WTC11 (cell line): ENCODE data around the gene ARID3B. TPM values are rescaled to one million over a fixed set of nuclear protein-coding genes. Genes with fewer than 3 reads are reported as not detected.

Experiments
- ATAC-seq: fragments of 200-7000 bp; cut with Tn5 transposase; 2 replicates; pipeline ENCODE4 v1.10.0; 2021; ENCODE audit warnings: mild to moderate bottlenecking, moderate library complexity
- CTCF ChIA-PET: fragments of 300-600 bp; sonication (Branson Sonifier 250); formaldehyde crosslinking; loops from one replicate; lab custom pipeline; 2021; ENCODE audit warnings: antibody characterized with exemption; lab: Charles Lee
- POLR2A ChIA-PET: fragments of 350-600 bp; sonication (Branson Sonifier 250); formaldehyde crosslinking; loops from one replicate; lab custom pipeline; 2021; ENCODE audit warnings: antibody characterized with exemption; lab: Charles Lee
- DNase-seq: peaks from one replicate; pipeline ENCODE4 v3.0.0; 2021; ENCODE audit warnings: low spot score
- H3K27ac Mint-ChIP-seq: 2 replicates; pipeline ENCODE4 v1.8.0; 2021; ENCODE audit warnings: mixed read lengths
- H3K27me3 Mint-ChIP-seq: 2 replicates; pipeline ENCODE4 v1.8.0; 2021; ENCODE audit warnings: low read depth, mild to moderate bottlenecking, moderate library complexity, mixed read lengths
- H3K36me3 Mint-ChIP-seq: 2 replicates; pipeline ENCODE4 v1.8.0; 2021; ENCODE audit warnings: mixed read lengths
- H3K4me1 Mint-ChIP-seq: 2 replicates; pipeline ENCODE4 v1.8.0; 2022; ENCODE audit warnings: mixed read lengths
- H3K4me3 Mint-ChIP-seq: 2 replicates; pipeline ENCODE4 v1.8.0; 2021; ENCODE audit warnings: mild to moderate bottlenecking, moderate library complexity, mixed read lengths
- H3K9me3 Mint-ChIP-seq: 2 replicates; pipeline ENCODE4 v1.8.0; 2021; ENCODE audit warnings: mixed read lengths
- ATF1 ChIP-seq: sonication (generic); formaldehyde crosslinking; IDR thresholded peaks from 2 replicates; pipeline ENCODE4 v1.8.1; 2023; ENCODE audit warnings: mild to moderate bottlenecking, moderate library complexity, missing genetic modification reagents
- CBFB ChIP-seq: sonication (generic); formaldehyde crosslinking; IDR thresholded peaks from 2 replicates; pipeline ENCODE4 v1.8.1; 2022; ENCODE audit warnings: mild to moderate bottlenecking, low read depth, missing genetic modification reagents
- GABPB1 ChIP-seq: sonication (generic); formaldehyde crosslinking; IDR thresholded peaks from 2 replicates; pipeline ENCODE4 v1.8.1; 2023; ENCODE audit warnings: mild to moderate bottlenecking, missing genetic modification reagents
- GTF2I ChIP-seq: fragments of 250-450 bp; sonication (Bioruptor Pico); conservative IDR thresholded peaks from 2 replicates; pipeline ENCODE4 v1.4.0; 2021; ENCODE audit warnings: mild to moderate bottlenecking
- JAZF1 ChIP-seq: fragments of 250-450 bp; sonication (Bioruptor Pico); IDR thresholded peaks from 2 replicates; pipeline ENCODE4 v1.9.0; 2021; ENCODE audit warnings: moderate library complexity, mild to moderate bottlenecking, inconsistent platforms
- KAT7 ChIP-seq: sonication (generic); formaldehyde crosslinking; IDR thresholded peaks from 2 replicates; pipeline ENCODE4 v1.8.1; 2023; ENCODE audit warnings: missing genetic modification reagents, mild to moderate bottlenecking, borderline replicate concordance
- NFYB ChIP-seq: sonication (generic); formaldehyde crosslinking; conservative IDR thresholded peaks from 2 replicates; pipeline ENCODE4 v1.8.0; 2022; ENCODE audit warnings: low read depth, missing genetic modification reagents
- NR2C2 ChIP-seq: sonication (generic); formaldehyde crosslinking; IDR thresholded peaks from 2 replicates; pipeline ENCODE4 v1.8.0; 2022; ENCODE audit warnings: mild to moderate bottlenecking, missing genetic modification reagents
- OVOL2 ChIP-seq: fragments of 250-450 bp; sonication (Bioruptor Pico); IDR thresholded peaks from 2 replicates; pipeline ENCODE4 v1.9.0; 2021; ENCODE audit warnings: mild to moderate bottlenecking, borderline replicate concordance
- PRRX2 ChIP-seq: fragments of 250-450 bp; sonication (Bioruptor Pico); IDR thresholded peaks from 2 replicates; pipeline ENCODE4 v1.8.0; 2021; ENCODE audit warnings: mild to moderate bottlenecking
- SOX15 ChIP-seq: fragments of 250-450 bp; sonication (Bioruptor Pico); IDR thresholded peaks from 2 replicates; pipeline ENCODE4 v1.9.0; 2021; ENCODE audit warnings: mild to moderate bottlenecking
- TP53 ChIP-seq: sonication (generic); formaldehyde crosslinking; IDR thresholded peaks from 2 replicates; pipeline ENCODE4 v1.8.1; 2023; ENCODE audit warnings: mild to moderate bottlenecking, missing genetic modification reagents
- ZBTB21 ChIP-seq: sonication (generic); formaldehyde crosslinking; IDR thresholded peaks from 2 replicates; pipeline ENCODE4 v1.8.1; 2023; ENCODE audit warnings: mild to moderate bottlenecking, missing genetic modification reagents, borderline replicate concordance
- ZNF121 ChIP-seq: sonication (generic); formaldehyde crosslinking; IDR thresholded peaks from 2 replicates; pipeline ENCODE4 v1.8.0; 2023; ENCODE audit warnings: missing genetic modification reagents
- total RNA-seq: library from RNA; stranded (reverse); gene quantifications from 3 replicates; pipeline ENCODE4 v1.2.3, GENCODE V29; 2021
- TF ChIP-seq, protein P1 (sequence below): fragments of 250-450 bp; sonication (Bioruptor Pico); IDR thresholded peaks from 2 replicates; pipeline ENCODE4 v1.9.0; 2021; ENCODE audit warnings: mild to moderate bottlenecking, borderline replicate concordance
- TF ChIP-seq, protein P2 (sequence below): sonication (generic); formaldehyde crosslinking; IDR thresholded peaks from 2 replicates; pipeline ENCODE4 v1.8.0; 2022; ENCODE audit warnings: missing genetic modification reagents
- TF ChIP-seq, protein P3 (sequence below): sonication (generic); formaldehyde crosslinking; conservative IDR thresholded peaks from 2 replicates; pipeline ENCODE4 v1.8.1; 2023; ENCODE audit warnings: mild to moderate bottlenecking, low read depth, missing genetic modification reagents, moderate library complexity
- TF ChIP-seq, protein P4 (sequence below): sonication (generic); formaldehyde crosslinking; IDR thresholded peaks from 2 replicates; pipeline ENCODE4 v1.8.1; 2023; ENCODE audit warnings: mild to moderate bottlenecking, missing genetic modification reagents, moderate library complexity
- TF ChIP-seq, protein P5 (sequence below): sonication (generic); formaldehyde crosslinking; IDR thresholded peaks from 2 replicates; pipeline ENCODE4 v1.8.1; 2022; ENCODE audit warnings: mild to moderate bottlenecking, missing genetic modification reagents, moderate library complexity, borderline replicate concordance

The ARID3B gene
- total RNA-seq, 1 experiment from 2014 or later, result 133 TPM

DNA sequence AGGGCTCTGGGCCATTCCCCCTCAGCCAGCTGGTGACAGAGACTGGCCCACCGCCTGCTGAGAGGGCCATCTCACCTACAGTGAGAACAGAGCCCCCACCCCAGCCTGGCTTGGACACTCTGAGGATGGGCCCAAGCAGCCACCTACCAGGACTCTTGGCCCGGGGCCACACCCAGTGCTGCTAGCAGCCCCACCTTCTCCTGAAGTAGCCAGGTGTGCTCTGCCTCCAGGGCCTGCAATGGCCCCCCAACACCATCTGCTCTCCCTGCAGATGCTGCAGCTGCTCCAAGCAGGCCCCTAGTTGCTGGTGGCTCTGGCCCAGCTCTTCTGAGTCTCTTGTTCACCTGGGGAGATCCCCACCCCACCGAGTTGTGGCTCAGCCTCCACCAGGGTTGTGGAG lies 67.8 kb downstream of the ARID3B start (continued):
- TF ChIP-seq, protein P1, sequence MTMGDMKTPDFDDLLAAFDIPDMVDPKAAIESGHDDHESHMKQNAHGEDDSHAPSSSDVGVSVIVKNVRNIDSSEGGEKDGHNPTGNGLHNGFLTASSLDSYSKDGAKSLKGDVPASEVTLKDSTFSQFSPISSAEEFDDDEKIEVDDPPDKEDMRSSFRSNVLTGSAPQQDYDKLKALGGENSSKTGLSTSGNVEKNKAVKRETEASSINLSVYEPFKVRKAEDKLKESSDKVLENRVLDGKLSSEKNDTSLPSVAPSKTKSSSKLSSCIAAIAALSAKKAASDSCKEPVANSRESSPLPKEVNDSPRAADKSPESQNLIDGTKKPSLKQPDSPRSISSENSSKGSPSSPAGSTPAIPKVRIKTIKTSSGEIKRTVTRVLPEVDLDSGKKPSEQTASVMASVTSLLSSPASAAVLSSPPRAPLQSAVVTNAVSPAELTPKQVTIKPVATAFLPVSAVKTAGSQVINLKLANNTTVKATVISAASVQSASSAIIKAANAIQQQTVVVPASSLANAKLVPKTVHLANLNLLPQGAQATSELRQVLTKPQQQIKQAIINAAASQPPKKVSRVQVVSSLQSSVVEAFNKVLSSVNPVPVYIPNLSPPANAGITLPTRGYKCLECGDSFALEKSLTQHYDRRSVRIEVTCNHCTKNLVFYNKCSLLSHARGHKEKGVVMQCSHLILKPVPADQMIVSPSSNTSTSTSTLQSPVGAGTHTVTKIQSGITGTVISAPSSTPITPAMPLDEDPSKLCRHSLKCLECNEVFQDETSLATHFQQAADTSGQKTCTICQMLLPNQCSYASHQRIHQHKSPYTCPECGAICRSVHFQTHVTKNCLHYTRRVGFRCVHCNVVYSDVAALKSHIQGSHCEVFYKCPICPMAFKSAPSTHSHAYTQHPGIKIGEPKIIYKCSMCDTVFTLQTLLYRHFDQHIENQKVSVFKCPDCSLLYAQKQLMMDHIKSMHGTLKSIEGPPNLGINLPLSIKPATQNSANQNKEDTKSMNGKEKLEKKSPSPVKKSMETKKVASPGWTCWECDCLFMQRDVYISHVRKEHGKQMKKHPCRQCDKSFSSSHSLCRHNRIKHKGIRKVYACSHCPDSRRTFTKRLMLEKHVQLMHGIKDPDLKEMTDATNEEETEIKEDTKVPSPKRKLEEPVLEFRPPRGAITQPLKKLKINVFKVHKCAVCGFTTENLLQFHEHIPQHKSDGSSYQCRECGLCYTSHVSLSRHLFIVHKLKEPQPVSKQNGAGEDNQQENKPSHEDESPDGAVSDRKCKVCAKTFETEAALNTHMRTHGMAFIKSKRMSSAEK (CRISPR knock-in tag), result no peak
- TF ChIP-seq OVOL2 (CRISPR knock-in tag) (no peak), NFYB (CRISPR knock-in tag) (no peak), PRRX2 (no peak)
- TF ChIP-seq, protein P2, sequence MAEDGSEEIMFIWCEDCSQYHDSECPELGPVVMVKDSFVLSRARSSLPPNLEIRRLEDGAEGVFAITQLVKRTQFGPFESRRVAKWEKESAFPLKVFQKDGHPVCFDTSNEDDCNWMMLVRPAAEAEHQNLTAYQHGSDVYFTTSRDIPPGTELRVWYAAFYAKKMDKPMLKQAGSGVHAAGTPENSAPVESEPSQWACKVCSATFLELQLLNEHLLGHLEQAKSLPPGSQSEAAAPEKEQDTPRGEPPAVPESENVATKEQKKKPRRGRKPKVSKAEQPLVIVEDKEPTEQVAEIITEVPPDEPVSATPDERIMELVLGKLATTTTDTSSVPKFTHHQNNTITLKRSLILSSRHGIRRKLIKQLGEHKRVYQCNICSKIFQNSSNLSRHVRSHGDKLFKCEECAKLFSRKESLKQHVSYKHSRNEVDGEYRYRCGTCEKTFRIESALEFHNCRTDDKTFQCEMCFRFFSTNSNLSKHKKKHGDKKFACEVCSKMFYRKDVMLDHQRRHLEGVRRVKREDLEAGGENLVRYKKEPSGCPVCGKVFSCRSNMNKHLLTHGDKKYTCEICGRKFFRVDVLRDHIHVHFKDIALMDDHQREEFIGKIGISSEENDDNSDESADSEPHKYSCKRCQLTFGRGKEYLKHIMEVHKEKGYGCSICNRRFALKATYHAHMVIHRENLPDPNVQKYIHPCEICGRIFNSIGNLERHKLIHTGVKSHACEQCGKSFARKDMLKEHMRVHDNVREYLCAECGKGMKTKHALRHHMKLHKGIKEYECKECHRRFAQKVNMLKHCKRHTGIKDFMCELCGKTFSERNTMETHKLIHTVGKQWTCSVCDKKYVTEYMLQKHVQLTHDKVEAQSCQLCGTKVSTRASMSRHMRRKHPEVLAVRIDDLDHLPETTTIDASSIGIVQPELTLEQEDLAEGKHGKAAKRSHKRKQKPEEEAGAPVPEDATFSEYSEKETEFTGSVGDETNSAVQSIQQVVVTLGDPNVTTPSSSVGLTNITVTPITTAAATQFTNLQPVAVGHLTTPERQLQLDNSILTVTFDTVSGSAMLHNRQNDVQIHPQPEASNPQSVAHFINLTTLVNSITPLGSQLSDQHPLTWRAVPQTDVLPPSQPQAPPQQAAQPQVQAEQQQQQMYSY (CRISPR knock-in tag), result no peak
- TF ChIP-seq, all 79 proteins: peak for 0

DNA sequence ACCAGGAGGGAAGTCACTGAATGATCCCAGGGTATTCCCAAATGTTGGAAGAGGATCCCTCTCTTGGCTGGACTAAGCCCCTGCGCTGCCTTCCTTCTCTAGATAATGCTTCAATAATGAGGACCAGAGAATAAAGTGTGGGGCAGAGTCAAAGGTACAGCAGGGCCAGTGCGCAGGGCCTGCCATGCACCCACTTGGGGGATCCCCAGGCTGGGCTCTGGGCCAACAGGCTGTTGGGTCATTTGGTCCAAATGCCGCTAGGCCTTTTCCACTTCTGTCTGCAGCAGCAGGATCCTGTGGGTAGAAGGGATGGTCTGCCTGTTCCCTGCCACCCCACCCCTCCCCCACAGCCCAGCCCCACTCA lies 68.9 kb downstream of the ARID3B start:
- TF ChIP-seq NR2C2 (CRISPR knock-in tag) (no peak), GTF2I (CRISPR knock-in tag) (no peak), KAT7 (CRISPR knock-in tag) (no peak), ZBTB21 (CRISPR knock-in tag) (no peak), SOX15 (CRISPR knock-in tag) (no peak), CBFB (CRISPR knock-in tag) (no peak), ZNF121 (CRISPR knock-in tag) (no peak), TP53 (CRISPR knock-in tag) (no peak), ATF1 (no peak), JAZF1 (CRISPR knock-in tag) (no peak), GABPB1 (CRISPR knock-in tag) (no peak)
- TF ChIP-seq, protein P3, sequence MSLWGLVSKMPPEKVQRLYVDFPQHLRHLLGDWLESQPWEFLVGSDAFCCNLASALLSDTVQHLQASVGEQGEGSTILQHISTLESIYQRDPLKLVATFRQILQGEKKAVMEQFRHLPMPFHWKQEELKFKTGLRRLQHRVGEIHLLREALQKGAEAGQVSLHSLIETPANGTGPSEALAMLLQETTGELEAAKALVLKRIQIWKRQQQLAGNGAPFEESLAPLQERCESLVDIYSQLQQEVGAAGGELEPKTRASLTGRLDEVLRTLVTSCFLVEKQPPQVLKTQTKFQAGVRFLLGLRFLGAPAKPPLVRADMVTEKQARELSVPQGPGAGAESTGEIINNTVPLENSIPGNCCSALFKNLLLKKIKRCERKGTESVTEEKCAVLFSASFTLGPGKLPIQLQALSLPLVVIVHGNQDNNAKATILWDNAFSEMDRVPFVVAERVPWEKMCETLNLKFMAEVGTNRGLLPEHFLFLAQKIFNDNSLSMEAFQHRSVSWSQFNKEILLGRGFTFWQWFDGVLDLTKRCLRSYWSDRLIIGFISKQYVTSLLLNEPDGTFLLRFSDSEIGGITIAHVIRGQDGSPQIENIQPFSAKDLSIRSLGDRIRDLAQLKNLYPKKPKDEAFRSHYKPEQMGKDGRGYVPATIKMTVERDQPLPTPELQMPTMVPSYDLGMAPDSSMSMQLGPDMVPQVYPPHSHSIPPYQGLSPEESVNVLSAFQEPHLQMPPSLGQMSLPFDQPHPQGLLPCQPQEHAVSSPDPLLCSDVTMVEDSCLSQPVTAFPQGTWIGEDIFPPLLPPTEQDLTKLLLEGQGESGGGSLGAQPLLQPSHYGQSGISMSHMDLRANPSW (CRISPR knock-in tag), result no peak
- TF ChIP-seq, protein P4, sequence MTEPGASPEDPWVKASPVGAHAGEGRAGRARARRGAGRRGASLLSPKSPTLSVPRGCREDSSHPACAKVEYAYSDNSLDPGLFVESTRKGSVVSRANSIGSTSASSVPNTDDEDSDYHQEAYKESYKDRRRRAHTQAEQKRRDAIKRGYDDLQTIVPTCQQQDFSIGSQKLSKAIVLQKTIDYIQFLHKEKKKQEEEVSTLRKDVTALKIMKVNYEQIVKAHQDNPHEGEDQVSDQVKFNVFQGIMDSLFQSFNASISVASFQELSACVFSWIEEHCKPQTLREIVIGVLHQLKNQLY, result no peak
- TF ChIP-seq, protein P2 (CRISPR knock-in tag), result no peak
- TF ChIP-seq, protein P5, sequence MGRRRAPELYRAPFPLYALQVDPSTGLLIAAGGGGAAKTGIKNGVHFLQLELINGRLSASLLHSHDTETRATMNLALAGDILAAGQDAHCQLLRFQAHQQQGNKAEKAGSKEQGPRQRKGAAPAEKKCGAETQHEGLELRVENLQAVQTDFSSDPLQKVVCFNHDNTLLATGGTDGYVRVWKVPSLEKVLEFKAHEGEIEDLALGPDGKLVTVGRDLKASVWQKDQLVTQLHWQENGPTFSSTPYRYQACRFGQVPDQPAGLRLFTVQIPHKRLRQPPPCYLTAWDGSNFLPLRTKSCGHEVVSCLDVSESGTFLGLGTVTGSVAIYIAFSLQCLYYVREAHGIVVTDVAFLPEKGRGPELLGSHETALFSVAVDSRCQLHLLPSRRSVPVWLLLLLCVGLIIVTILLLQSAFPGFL (CRISPR knock-in tag), result no peak
- DNase-seq, result no peak
- ChIA-PET POLR2A (no interaction called here), CTCF (interaction anchor here (3.8 kb wide), 1 partner anchor 12 kb away, joined by 20 read pairs; no protein-coding TSS in a partner anchor)
- Mint-ChIP-seq H3K27ac (no peak overlapping the region), H3K4me3 (no peak overlapping the region), H3K27me3 (peaks cover 51% of the 10 kb centered on the region), H3K9me3 (no peaks in the 10 kb centered on the region), H3K4me1 (peaks cover 4% of the 10 kb centered on the region; the same call in 1 of the 2 replicates), H3K36me3 (no peaks in the 10 kb centered on the region)
- no peak for ATAC-seq
